ENCODE results near the gene VASH1.
"Not testable (repeated sequence)": the region's sequence is repeated elsewhere in the genome, so short reads cannot be mapped to it uniquely, and the experiment has no call there.

VASH1 gene

GRCh38 chr14:76719666-76720065 lies 41.6 kb upstream of the VASH1 start:
- Histone ChIP-seq H3K4me3 (replicated peaks; ENCODE audit: insufficient read depth, low read length) (no peak overlapping the region), H3K27ac (replicated peaks) (no peak overlapping the region), H3K27me3 (ENCODE audit: insufficient read depth, poor library complexity, severe bottlenecking) (no peaks in the 10 kb centered on the region)
- TF ChIP-seq SPI1 (IDR thresholded peaks at IDR 0.05; ENCODE audit: borderline replicate concordance, low read depth) (no peak), CTCF (IDR thresholded peaks at IDR 0.05; ENCODE audit: insufficient read depth, low read length) (no peak), GABPA (IDR thresholded peaks at IDR 0.05; ENCODE audit: low read depth) (no peak), REST (IDR thresholded peaks at IDR 0.05; ENCODE audit: insufficient replicate concordance, low read depth) (no peak), POLR2AphosphoS5 (IDR thresholded peaks at IDR 0.05; ENCODE audit: low read depth) (no peak)
- no peak for DNase-seq (ENCODE audit: low read depth in 1 of 2, low spot score in 1 of 2)

- no peak for TF ChIP-seq CTCF (IDR thresholded peaks at IDR 0.05; ENCODE audit: insufficient read depth, low read length)
- peak; percentile 74; the same call in 1 of the 2 replicates for TF ChIP-seq SPI1 (IDR thresholded peaks at IDR 0.05; ENCODE audit: borderline replicate concordance, low read depth)
- TF ChIP-seq POLR2AphosphoS5 (IDR thresholded peaks at IDR 0.05; ENCODE audit: low read depth): peak; percentile 29; the same call in 1 of the 2 replicates
- Histone ChIP-seq H3K27me3 (ENCODE audit: insufficient read depth, poor library complexity, severe bottlenecking) (no peaks in the 10 kb centered on the region), H3K27ac (replicated peaks) (no peak overlapping the region), H3K4me3 (replicated peaks; ENCODE audit: insufficient read depth, low read length) (no peak overlapping the region)
- DNase-seq (ENCODE audit: low read depth in 1 of 2, low spot score in 1 of 2): peak; percentile 49 to 93
Observed at GRCh38 chr14:76720382-76720813, 40.9 kb upstream of the VASH1 start.

- not testable (repeated sequence) for H3K27me3 ChIP-seq (ENCODE audit: insufficient read depth, poor library complexity, severe bottlenecking); H3K27ac ChIP-seq (replicated peaks); DNase-seq (ENCODE audit: low read depth in 1 of 2, low spot score in 1 of 2); H3K4me3 ChIP-seq (replicated peaks; ENCODE audit: insufficient read depth, low read length)
Observed at GRCh38 chr14:76721506-76721905, 39.8 kb upstream of the VASH1 start.

GRCh38 chr14:76724651-76725550 lies 36.4 kb upstream of the VASH1 start:
- DNase-seq (ENCODE audit: low read depth in 1 of 2, low spot score in 1 of 2): no peak
- no peak for TF ChIP-seq POLR2AphosphoS5 (IDR thresholded peaks at IDR 0.05; ENCODE audit: low read depth)
- TF ChIP-seq GABPA (IDR thresholded peaks at IDR 0.05; ENCODE audit: low read depth): no peak
- no peak for TF ChIP-seq REST (IDR thresholded peaks at IDR 0.05; ENCODE audit: insufficient replicate concordance, low read depth)
- TF ChIP-seq CTCF (IDR thresholded peaks at IDR 0.05; ENCODE audit: insufficient read depth, low read length): no peak
- TF ChIP-seq SPI1 (IDR thresholded peaks at IDR 0.05; ENCODE audit: borderline replicate concordance, low read depth): no peak
- Histone ChIP-seq H3K27ac (replicated peaks) (no peak overlapping the region), H3K27me3 (ENCODE audit: insufficient read depth, poor library complexity, severe bottlenecking) (no peaks in the 10 kb centered on the region), H3K4me3 (replicated peaks; ENCODE audit: insufficient read depth, low read length) (no peak overlapping the region)
